ENCODE data around the gene OXLD1. TPM values are rescaled to one million over a fixed set of nuclear protein-coding genes. Genes with fewer than 3 reads are reported as not detected.

OXLD1 gene

DNA sequence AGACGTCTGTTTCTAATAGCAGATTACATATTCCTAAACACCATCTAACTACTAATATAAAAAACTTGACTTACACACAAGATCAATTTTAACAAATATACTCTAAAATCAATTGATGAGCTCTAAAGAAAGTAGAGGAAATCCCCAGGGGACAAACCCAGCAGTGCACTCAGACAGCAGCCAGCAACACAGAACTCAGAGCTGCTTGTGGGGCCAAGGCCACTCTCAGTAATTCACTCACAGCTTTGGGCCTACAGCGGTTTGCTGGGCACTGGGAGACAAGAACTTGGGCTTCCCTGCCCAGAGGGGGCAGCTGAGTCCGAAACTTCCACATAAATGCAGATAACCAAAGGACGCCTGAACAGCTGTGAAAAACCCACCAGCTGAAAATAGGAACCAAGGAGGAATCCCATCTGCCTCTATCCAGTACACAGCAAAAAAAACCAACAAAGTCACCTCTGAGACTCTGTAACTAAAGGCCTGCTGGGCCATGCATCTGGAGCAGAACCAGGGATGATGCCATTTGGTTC, 50.9 kb downstream of the OXLD1 start:
- Histone ChIP-seq H3K79me1 (ENCODE audit: low read length) (peaks cover 13% of the 10 kb centered on the region), H3K9ac (ENCODE audit: low read length) (no peak overlapping the region), H3K27ac (ENCODE audit: low read depth, low read length) (no peak overlapping the region), H2BK120ac (ENCODE audit: low read depth, low read length) (no peak overlapping the region), H4K5ac (ENCODE audit: low read length) (no peak overlapping the region), H2AK5ac (ENCODE audit: low read length) (no peak overlapping the region), H3K18ac (ENCODE audit: low read length) (no peak overlapping the region), H4K8ac (ENCODE audit: low read depth, low read length) (no peak overlapping the region), H3K4me1 (ENCODE audit: control insufficient read depth, low read depth, low read length) (no peaks in the 10 kb centered on the region), H3K4me2 (ENCODE audit: low read length) (no peak overlapping the region), H2BK5ac (ENCODE audit: low read length) (no peak overlapping the region), H3K56ac (ENCODE audit: low read length) (no peak overlapping the region), H3K36me3 (ENCODE audit: control insufficient read depth, insufficient read depth, low read length) (peaks cover 9% of the 10 kb centered on the region), H3K4ac (ENCODE audit: low read depth, low read length) (no peak overlapping the region), H3K23ac (ENCODE audit: low read length) (no peak overlapping the region), H3K79me2 (ENCODE audit: control insufficient read depth, insufficient read depth, low read length) (peaks cover 20% of the 10 kb centered on the region), H2BK15ac (replicated peaks; ENCODE audit: low read depth) (no peak overlapping the region), H3K4me3 (ENCODE audit: low read length) (no peak overlapping the region), H3K27me3 (ENCODE audit: insufficient read depth, low read length, poor library complexity) (no peaks in the 10 kb centered on the region)
- no peak for DNase-seq
- WGBS (ENCODE audit: extremely low coverage, insufficient coverage, low lambda C conversion rate) = no CpG with 5 or more reads among the region's 4 CpGs

Small RNAs within 50 kb of the gene (small RNA-seq; reads per million reads assigned to genes)
- not detected for gene MIR6786 (ENCODE audit: insufficient read depth)

All from mesendoderm (in vitro differentiated cells).